Gastroesophageal sphincter (tissue), 4 donors: ENCODE data around the gene SCN1A. TPM values are rescaled to one million over a fixed set of nuclear protein-coding genes. Genes with fewer than 3 reads are reported as not detected.

Experiments
- ATAC-seq: fragments of 150-250 bp; one replicate; pipeline ENCODE4 v1.9.1; 2016; ENCODE audit warnings: mild to moderate bottlenecking, moderate library complexity
- H3K27ac ChIP-seq, 4 donors: fragments of 200-600 bp; sonication (generic) in 3 of 4; 1 replicate in 3 of 4; 2 replicates in 1 of 4; pipeline ENCODE4 v1.5.1; 2016 to 2019
- H3K27me3 ChIP-seq: fragments of 200-600 bp; sonication (generic); one replicate; pipeline ENCODE4 v1.5.1; 2019
- H3K36me3 ChIP-seq, 2 donors: fragments of 200-600 bp; sonication (generic); one replicate each; pipeline ENCODE4 v1.5.1; 2019; ENCODE audit warnings: control low read depth in 1 of 2
- H3K4me1 ChIP-seq, 3 donors: fragments of 200-600 bp; sonication (generic); 1 replicate in 2 of 3; 2 replicates in 1 of 3; pipeline ENCODE4 v1.5.1; 2016 to 2019; ENCODE audit warnings: control low read depth in 2 of 3
- H3K4me3 ChIP-seq, 2 donors: fragments of 200-600 bp; sonication (generic); one replicate each; pipeline ENCODE4 v1.5.1; 2019; ENCODE audit warnings: mild to moderate bottlenecking in 1 of 2, moderate library complexity in 1 of 2
- H3K9me3 ChIP-seq, 3 donors: fragments of 200-600 bp; sonication (generic); one replicate each; pipeline ENCODE4 v1.5.1; 2017 to 2019; ENCODE audit warnings: control low read depth in 2 of 3
- CTCF ChIP-seq, 4 experiments: fragments of 200-600 bp in 2 of 4; fragments of 450-650 bp in 2 of 4; sonication (generic) in 1 of 4; IDR thresholded peaks; one replicate each; pipeline ENCODE4 v1.5.1; 2017 to 2019; ENCODE audit warnings: antibody characterized with exemption in 4 of 4, mild to moderate bottlenecking in 2 of 4, moderate library complexity in 2 of 4
- EP300 ChIP-seq: sonication (generic); formaldehyde crosslinking; IDR thresholded peaks from one replicate; pipeline ENCODE4 v1.6.1; 2017; ENCODE audit warnings: antibody characterized with exemption, mild to moderate bottlenecking
- POLR2A ChIP-seq, 2 donors: fragments of 450-650 bp; IDR thresholded peaks; one replicate each; pipeline ENCODE4 v1.6.1; 2017; ENCODE audit warnings: antibody characterized with exemption in 2 of 2, mild to moderate bottlenecking in 2 of 2, moderate library complexity in 1 of 2
- POLR2AphosphoS5 ChIP-seq: sonication (generic); formaldehyde crosslinking; IDR thresholded peaks from one replicate; pipeline ENCODE4 v1.6.1; 2017; ENCODE audit warnings: antibody characterized with exemption
- WGBS, 2 donors: methylation state at CpG; one replicate each; pipeline ENCODE4 v1.1.5; 2018; ENCODE audit warnings: low coverage in 1 of 2; 5-methylcytosine and 5-hydroxymethylcytosine counted together
- total RNA-seq, 4 donors: library from RNA; depleted of rRNA; stranded (reverse); fragments of >200 nt; gene quantifications; one replicate each; pipeline ENCODE4 v1.1.0, GENCODE V29; 2016

SCN1A gene
- total RNA-seq, 4 donors from 2014 or later, result 0.05 to 0.08 TPM; not detected in 2

- no peaks in the 10 kb centered on the region for H3K4me1 ChIP-seq
- H3K4me3 ChIP-seq, result no peak overlapping the region
- ATAC-seq, result no peak
- no peaks in the 10 kb centered on the region for H3K9me3 ChIP-seq
- no peak for TF ChIP-seq CTCF (IDR thresholded peaks at IDR 0.05)
- TF ChIP-seq POLR2AphosphoS5, result no peak
- no peak for TF ChIP-seq EP300
- no peak for TF ChIP-seq POLR2A (IDR thresholded peaks at IDR 0.05)
- 60 to 67% methylated on average over 1 of the region's 1 CpG for WGBS, 2 donors
- H3K27me3 ChIP-seq, result no peaks in the 10 kb centered on the region
- H3K36me3 ChIP-seq, result no peaks in the 10 kb centered on the region
- H3K27ac ChIP-seq, result no peak overlapping the region
These were observed 85.5 kb downstream of the SCN1A start for GRCh38 chr2:166042356-166042755.

- no peak for TF ChIP-seq EP300
- TF ChIP-seq CTCF (IDR thresholded peaks at IDR 0.05), result no peak
- TF ChIP-seq POLR2A (IDR thresholded peaks at IDR 0.05), result no peak
- TF ChIP-seq POLR2AphosphoS5, result no peak
- Histone ChIP-seq H3K36me3 (no peaks in the 10 kb centered on the region), H3K9me3 (no peaks in the 10 kb centered on the region), H3K4me3 (no peak overlapping the region), H3K27ac (no peak overlapping the region), H3K4me1 (no peaks in the 10 kb centered on the region), H3K27me3 (no peaks in the 10 kb centered on the region)
- no peak for ATAC-seq
- WGBS, 2 donors, result 86 to 100% methylated on average over 1 of the region's 1 CpG
These were observed 86.2 kb downstream of the SCN1A start for GRCh38 chr2:166041613-166042012.

GRCh38 chr2:166032361-166032760, 95.5 kb downstream of the SCN1A start:
- Histone ChIP-seq H3K36me3 (no peaks in the 10 kb centered on the region), H3K4me1 (no peaks in the 10 kb centered on the region), H3K4me3 (no peak overlapping the region), H3K27ac (no peak overlapping the region), H3K27me3 (no peaks in the 10 kb centered on the region), H3K9me3 (no peaks in the 10 kb centered on the region)
- whole genome bisulfite sequencing, 2 donors, result 0 to 40% methylated on average over 1 of the region's 1 CpG
- TF ChIP-seq POLR2AphosphoS5 (no peak), CTCF (IDR thresholded peaks at IDR 0.05) (no peak), POLR2A (IDR thresholded peaks at IDR 0.05) (no peak), EP300 (no peak)
- ATAC-seq, result no peak

- H3K27ac ChIP-seq, result no peak overlapping the region
- 80 to 84% methylated on average over 1 to 2 of the region's 2 CpGs for WGBS, 2 donors
- no peaks in the 10 kb centered on the region for H3K4me1 ChIP-seq
- no peaks in the 10 kb centered on the region for H3K27me3 ChIP-seq
- no peak overlapping the region for H3K4me3 ChIP-seq
- H3K36me3 ChIP-seq, result no peaks in the 10 kb centered on the region
- no peaks in the 10 kb centered on the region for H3K9me3 ChIP-seq
- no peak for ATAC-seq
- TF ChIP-seq POLR2A (IDR thresholded peaks at IDR 0.05) (no peak), POLR2AphosphoS5 (no peak), CTCF (IDR thresholded peaks at IDR 0.05) (no peak), EP300 (no peak)
These were observed 96.8 kb downstream of the SCN1A start for GRCh38 chr2:166031054-166031453.

- TF ChIP-seq EP300, result no peak
- TF ChIP-seq CTCF (IDR thresholded peaks at IDR 0.05), result no peak
- no peak for TF ChIP-seq POLR2AphosphoS5
- no peak for TF ChIP-seq POLR2A (IDR thresholded peaks at IDR 0.05)
- ATAC-seq, result no peak
These were observed 102.5 kb downstream of the SCN1A start for GRCh38 chr2:166025313-166025712.

More at GRCh38 chr2:166025313-166025712, 102.5 kb downstream of the SCN1A start:
- no peaks in the 10 kb centered on the region for H3K9me3 ChIP-seq
- no peaks in the 10 kb centered on the region for H3K27me3 ChIP-seq
- no peak overlapping the region for H3K27ac ChIP-seq
- no peaks in the 10 kb centered on the region for H3K4me1 ChIP-seq
- H3K4me3 ChIP-seq, result no peak overlapping the region
- no peaks in the 10 kb centered on the region for H3K36me3 ChIP-seq
